Activated CD4-positive, alpha-beta T cell treated with anti-CD3 and anti-CD28 coated beads, Interleukin-2, Interleukin-6, amounts not matched to agents 100 ng/mL and 50 ng/mL, durations not matched to agents 16 hours and 8 hours (primary cell): ENCODE measurements around the gene CDH16.
A peak's percentile ranks its signal among the peaks of the same experiment; 100 is the strongest.
"Not testable (repeated sequence)": the region's sequence is repeated elsewhere in the genome, so short reads cannot be mapped to it uniquely, and the experiment has no call there.

Source experiments
- DNase-seq: peaks from one replicate; pipeline ENCODE4 v3.0.0-alpha.2; 2020

The CDH16 gene, protein sequence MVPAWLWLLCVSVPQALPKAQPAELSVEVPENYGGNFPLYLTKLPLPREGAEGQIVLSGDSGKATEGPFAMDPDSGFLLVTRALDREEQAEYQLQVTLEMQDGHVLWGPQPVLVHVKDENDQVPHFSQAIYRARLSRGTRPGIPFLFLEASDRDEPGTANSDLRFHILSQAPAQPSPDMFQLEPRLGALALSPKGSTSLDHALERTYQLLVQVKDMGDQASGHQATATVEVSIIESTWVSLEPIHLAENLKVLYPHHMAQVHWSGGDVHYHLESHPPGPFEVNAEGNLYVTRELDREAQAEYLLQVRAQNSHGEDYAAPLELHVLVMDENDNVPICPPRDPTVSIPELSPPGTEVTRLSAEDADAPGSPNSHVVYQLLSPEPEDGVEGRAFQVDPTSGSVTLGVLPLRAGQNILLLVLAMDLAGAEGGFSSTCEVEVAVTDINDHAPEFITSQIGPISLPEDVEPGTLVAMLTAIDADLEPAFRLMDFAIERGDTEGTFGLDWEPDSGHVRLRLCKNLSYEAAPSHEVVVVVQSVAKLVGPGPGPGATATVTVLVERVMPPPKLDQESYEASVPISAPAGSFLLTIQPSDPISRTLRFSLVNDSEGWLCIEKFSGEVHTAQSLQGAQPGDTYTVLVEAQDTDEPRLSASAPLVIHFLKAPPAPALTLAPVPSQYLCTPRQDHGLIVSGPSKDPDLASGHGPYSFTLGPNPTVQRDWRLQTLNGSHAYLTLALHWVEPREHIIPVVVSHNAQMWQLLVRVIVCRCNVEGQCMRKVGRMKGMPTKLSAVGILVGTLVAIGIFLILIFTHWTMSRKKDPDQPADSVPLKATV

DNA sequence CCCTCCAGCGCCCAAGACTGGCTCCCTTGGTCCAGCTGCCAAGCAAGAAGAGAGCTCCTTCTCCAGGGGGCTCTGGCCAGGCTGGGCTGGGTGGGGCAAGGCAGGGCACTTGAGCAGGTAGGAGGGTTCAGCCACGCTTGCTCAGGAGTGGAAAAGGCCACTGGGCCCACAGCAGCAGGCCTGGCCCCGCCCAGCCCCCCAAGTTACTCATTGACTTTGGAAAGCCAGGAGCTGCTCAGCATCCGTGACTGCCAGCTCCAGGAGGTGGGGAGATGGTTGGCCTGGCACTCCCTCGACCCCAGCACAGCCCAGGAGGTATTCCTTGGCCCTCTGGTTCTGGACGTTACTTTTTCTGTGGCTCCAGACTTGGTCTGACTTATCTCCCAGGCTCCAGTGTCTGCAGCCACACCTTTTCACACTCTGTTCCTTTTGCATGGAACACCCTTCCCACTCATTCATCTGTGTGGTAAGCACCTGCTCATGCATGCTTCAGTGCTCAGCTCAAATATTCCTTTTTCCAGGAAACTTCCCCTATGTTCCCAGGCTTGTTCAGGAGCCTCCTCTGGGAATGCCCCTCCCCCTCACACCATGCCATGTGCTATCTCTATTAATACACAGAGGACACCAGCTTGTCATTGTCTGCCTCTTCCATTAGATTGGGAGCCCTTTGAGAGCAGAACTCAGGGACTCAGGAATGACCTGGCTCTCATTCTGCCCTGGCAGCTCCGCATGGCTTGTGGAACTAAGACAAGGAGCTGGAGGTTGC lies at the start of gene CDH16:
Gene CDH16, minus strand, starts transcription at position 83 of the 766 bp plus-strand sequence. CDS start 820 bp downstream, outside the sequence.
- no peak for DNase-seq

DNA sequence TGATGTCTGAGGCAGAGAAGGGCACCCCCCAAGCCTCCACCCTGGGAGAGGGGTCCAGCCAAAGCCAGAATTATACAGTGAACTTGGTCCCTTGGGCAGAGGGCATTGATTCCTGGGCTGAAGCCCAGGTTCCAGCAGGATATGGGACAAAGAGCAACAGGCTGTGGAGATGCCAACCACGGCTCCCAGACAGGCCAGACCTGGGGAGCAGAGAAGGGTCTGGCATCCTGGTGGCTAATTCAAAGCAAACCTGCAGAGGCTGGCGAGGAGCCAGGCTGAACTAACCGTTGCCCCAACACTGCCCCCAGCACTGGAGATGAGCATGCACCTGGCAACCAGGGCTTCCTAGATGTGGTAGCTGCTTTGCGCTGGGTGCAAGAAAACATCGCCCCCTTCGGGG lies 45.4 kb upstream of the CDH16 start:
- no peak for DNase-seq

DNA sequence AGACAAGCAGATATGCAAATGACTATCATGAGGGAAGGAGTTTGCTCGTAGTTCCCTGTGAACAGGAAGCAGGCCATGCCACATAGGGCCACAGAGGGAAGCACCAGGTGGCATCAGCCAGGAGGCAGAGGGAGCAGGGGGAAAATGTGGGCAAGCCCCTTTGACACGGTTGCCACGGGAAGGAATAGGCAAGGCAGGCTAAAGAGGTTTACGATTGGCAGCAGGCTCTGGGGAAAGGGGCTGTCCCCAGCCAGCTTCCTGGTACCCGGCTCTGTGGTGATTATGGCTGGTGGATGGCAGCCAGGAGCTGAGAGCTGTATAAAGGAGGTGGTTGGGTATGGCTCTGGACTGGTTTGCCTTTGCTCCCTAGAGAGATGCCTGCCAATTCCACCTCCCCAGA lies 43.2 kb upstream of the CDH16 start:
- peak; percentile 37 for DNase-seq

DNA sequence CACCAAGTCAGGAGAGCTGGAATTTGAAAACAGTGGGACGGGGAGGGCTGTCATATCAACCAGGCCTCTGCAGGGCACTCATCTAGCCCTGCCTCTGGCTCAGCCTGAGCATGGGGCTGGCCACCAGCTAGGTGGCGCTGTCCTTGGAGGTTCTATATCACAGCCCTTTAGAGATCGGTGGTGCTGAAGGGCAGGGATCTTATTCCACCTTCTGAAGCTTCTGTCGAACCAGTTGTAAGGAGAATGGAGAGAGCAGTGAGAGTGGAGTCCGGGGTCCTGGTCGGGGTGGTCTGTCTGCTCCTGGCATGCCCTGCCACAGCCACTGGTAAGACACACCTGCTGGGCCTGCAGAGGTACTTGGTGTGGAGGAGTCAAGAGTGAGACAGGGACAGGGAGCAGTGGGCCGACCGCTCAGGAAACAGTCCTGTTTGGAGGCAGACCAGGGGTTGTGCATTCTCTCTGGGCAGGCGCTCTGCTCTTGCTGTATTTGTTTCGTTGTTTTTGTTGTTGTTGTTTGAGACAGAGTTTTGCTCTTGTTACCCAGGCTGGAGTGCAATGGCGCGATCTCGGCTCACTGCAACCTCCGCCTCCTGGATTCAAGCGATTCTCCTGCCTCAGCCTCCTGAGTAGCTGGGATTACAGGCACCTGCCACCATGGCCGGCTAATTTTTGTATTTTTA lies 42.5 kb upstream of the CDH16 start, which contains the start of gene CES3:
Gene CES3, plus strand, starts transcription at position 202 of the 680 bp plus-strand sequence. Its CDS starts 42 bp downstream, at position 244.
- peak; percentile 85 for DNase-seq

DNA sequence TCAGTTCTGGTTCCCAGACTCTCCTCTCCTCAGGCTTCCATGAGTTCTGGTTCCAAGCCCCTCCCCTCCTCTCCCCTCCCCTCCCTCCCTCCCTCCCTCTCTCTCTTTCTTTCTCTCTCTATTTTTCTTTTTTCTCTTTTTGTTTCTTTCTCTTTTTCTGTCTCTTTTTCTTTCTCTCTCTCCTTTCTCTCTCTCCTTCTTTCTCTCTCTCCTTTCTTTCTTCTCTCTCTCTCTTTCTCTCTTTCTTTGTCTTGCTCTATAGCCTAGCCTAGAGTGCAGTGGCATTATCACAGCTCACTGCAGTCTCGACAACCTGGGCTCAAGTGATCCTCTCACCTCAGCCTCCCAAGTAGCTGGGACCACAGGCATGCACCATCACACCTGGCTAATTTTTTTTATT lies 41.6 kb upstream of the CDH16 start:
- no peak for DNase-seq

DNA sequence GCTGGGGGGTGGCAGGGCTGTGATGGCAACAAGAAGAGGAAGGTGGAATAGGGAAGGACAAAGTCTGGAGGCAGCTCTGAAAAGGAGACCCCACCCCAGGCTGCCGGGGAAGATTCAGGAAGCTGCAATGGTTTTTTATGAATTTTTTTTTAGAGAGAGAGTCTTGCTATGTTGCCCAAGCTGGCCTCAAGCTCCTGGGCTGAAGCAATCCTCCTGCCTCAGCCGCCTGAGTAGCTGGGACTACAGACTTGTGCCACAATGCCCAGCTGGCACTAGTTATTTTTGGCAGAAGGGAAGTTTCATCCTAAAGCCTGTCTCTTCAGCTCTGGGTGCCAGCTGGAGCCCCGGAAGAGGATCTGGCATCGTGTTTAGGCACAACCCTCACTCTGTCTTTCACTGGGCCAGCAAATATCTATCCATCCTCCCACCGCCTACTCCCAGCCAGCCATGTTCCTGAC lies 41.0 kb upstream of the CDH16 start:
- DNase-seq, result no peak

DNA sequence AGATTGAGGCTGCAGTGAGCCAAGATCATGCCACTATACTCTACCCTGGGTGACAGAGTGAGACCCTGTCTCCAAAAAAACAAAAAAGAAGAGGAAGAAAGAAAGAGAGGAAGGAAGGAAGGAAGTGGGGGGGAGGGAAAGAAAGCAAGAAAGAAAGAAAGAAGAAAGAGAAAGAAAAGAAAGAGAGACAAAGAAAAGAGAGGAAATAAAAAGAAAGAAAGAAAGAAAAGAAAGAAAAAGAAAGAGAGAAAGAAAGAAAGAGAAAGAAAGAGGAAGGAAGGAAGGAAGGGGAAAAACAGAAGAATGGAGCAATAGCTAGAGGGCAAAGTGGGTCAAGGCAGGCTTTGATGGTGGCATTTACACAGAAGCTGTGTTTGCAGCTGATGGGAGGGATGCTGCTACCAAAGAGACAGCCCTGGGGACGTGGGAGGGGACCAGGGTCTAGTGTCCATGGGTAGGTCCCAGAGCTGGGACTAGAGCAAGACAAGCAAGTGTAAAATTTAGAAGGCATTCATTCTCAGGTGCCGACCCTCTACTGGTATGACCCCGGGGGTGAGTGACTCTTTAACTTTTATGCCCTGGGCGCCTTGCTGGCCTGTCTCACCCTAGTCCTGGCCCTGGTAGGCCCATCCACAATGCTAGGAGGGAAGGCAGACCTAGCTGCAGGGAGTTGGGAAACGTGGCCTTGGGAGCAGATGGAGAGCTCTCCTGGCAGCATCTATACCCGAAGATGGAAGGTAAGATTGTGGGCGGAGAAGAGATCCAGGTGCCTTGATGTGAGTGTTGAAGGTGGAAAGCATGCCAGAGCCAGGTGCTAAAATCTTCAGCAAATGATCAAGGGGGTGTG lies 40.4 kb upstream of the CDH16 start:
- no peak for DNase-seq

DNA sequence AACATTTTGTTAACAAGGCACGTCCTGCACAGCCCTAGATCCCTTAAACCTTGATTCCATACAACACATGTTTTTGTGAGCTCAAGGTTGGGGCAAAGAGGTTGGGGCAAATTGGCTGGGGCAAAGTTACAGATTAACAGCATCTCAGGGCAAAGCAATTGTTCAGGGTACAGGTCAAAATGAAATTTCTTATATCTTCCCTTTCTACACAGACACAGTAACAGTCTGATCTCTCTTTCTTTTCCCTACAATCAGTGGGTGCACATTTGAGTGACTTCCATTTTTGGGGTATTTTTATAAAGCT lies 37.4 kb upstream of the CDH16 start:
- not testable (repeated sequence) for DNase-seq

DNA sequence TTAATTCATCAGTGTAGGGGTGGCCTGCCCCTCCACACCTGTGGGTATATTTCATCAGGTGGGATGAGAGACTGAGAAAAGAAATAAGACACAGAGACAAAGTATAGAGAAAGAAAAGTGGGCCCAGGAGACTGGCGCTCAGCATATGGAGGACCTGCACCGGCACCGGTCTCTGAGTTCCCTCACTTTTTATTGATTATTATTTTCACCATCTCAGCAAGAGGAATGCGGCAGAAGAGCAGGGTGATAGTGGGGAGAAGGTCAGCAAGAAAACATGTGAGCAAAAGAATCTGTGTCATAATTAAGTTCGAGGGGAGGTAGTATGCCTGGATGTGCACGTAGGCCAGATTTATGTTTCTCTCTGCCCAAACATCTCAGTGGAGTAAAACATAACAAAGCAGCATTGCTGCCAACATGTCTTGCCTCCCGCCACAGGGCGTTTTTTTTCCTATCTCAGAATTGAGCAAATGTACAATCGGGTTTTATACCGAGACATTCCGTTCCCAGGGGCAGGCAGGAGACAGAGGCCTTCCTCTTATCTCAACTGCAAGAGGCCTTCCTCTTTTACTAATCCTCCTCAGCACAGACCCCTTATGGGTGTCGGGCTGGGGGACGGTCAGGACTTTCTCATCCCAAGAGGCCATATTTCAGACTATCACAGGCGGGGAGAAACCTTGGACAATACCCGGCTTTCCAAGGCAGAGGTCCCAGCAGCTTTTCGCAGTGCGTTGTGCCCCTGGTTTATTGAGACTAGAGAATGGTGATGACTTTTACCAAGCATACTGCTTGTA lies 36.9 kb upstream of the CDH16 start:
- not testable (repeated sequence) for DNase-seq

DNA sequence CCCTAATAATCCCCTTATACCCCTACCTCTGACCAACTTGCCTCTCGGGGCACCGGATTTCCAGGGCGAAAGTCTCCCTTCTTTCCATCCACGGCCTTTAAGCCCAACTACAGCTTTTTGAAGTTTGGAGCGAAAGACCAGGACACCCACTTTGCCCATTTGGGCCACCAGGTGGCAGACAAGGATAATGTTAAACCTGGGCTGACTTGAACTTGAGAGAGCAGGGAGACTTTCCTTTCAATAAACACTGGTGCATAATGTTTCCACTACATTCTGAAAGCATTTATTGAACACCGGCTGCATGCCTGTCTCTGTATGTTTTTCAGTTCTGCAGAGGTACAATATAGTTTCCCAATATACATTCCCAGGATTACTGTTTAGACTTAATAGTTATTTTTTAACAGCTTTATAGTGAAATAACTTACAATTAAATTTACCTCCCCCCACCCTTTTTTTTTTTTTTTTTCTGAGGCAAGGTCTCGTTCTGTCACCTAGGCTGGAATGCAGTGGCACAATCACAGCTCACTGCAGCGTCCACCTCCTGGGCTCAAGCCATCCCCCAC lies 35.5 kb upstream of the CDH16 start:
- peak; percentile 88 for DNase-seq

DNA sequence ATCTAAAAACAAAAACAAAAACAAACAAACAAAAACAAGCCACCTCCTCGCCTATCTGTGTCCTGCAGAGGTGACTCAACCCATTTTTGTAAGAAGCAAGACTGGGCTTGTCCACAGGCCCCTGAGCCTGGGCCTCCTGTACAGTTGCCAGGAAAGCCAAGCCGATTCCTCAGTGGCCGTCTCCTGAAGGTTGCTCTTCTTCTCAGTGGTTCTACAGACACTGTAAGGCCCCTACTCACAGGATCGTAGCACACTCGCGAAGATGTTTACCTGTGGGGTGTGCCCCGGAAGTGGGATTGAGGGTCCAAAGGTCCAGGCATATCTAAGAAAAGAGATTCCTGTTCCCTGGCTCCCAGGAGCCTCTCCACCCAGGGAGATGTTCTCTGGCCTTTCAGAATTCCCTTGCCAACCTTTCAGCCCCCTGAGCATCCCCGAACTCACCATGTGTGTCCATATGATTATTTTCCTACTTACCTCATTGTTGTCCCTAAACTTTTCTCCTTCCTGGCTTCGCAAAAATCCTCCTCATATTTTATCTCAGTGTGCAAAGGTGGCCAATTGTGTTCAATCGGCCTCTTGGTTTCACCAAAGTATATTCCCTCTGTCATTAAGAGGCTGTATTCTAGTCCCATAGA lies 34.9 kb upstream of the CDH16 start:
- DNase-seq, result no peak

DNA sequence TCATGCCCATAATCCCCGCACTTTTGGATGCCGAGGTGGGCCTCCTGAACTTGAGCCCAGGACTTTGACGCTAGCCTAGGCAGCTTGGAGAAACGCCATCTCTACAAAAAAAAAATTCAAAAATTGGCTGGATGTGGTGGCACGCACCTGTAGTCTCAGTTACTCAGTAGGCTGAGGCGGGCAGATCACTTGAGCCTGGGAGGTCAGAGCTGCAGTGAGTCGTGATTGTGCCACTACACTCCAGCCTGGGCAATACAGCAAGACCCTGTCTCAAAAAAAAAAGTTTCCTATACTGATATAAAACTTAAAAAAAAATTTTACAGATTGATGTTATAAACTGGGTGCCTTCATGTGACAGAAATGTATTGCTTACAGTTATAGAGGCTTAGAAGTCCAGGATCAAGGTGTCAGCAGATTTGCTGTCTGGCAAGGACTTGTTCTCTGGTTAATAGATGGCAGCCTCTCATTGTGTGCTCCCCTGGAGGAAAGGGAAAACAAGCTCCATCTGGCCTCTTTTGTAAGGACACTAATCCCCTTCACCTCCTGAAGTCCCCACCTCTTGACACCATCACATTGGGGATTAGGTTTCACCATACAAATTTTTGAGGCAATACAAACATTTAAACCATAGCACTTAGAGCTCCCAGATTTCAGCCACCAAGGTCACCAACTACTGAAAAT lies 33.9 kb upstream of the CDH16 start:
- DNase-seq, result no peak

DNA sequence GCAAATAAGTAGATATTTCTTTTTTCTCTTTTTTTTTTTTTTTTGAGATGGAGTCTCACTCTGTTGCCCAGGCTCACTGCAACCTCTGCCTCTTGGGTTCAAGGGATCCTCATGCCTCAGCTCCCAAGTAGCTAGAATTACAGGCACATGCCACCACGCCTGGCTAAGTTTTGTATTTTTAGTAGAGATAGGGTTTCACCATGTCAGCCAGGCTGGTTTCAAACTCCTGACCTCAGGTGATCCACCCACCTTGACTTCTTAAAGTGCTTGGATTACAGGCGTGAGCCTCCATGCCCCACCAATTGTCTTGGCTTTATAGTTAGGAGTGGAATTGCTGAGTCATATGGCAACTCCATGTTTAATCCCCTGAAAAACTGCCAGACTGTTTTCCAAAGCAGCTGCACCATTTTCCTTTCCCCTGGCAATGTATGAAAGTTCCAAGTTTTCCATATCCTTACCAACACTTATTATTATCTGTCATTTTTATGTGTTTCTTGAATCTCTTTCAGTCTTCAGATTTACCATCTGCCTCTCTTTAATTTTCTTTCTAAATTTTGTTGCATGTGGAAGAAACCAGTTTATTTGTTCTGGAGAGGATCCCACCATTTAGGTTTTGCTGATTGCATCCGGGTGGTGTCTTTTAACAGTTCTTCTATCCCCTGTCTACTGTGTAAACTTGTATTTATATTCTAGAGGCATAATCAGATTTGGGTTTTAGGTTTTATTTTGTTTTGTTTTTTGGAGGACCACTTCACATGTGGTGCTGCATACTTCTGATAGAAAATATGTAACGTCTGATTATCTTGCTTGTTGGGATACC lies 32.5 kb upstream of the CDH16 start:
- DNase-seq, result no peak

DNA sequence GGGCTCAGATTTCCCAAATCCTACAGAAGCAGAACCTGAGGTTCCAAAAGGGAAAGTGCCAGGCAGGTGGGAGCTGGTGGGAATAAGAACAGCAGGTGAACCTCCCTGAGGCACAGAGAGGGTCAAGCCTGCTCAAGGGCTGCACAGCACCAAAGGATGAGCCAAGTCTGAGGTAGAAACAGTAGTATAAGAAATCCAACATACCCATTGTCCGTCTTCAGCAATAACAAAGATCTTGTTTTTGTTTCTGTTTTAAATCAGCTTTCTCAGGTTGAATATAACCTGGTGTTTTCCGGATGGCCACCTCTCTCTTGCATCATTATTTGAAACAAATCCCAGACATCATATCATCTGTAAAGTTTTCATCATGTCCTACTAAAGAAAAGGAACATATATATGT lies 31.8 kb upstream of the CDH16 start:
- peak; percentile 51 for DNase-seq

DNA sequence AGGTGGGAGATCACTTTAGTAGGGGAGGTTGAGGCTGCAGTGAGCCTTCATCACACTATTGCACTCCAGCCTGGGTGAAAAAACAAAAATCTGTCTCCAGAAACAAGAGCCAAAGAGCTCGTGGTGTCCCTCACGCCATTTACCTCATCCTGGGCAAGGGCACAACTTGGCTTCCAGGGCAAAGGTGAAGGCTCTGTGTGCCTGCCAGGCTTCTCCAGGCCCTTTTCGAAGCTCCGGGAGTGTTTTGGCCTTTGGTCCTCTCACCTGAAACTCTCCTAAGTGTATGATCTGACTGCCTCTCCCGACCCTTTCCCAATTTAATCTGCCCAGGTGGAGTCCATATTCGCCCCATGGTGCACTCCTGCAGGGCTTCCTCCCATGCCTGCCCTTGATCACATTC lies 30.8 kb upstream of the CDH16 start:
- DNase-seq, result no peak

DNA sequence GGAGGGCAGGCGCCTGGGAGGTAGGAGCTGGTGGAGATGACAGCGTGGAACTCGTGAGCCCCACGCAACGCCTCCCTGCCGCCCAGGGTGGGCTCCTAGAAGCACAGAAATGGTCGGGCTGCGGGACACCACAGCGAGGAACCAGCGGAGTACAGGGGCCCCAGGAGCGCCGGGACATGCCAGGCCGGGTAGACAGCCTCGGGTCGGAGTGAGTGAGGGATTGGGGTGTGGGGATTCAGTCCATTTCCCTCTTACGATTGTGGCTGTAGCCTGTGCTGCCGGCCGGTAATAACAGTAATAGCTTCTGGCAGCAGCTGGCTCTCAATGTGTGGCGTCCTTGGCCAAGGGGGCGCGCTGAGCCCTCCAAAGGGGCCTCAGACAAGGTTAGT lies 30.1 kb upstream of the CDH16 start:
- no peak for DNase-seq

DNA sequence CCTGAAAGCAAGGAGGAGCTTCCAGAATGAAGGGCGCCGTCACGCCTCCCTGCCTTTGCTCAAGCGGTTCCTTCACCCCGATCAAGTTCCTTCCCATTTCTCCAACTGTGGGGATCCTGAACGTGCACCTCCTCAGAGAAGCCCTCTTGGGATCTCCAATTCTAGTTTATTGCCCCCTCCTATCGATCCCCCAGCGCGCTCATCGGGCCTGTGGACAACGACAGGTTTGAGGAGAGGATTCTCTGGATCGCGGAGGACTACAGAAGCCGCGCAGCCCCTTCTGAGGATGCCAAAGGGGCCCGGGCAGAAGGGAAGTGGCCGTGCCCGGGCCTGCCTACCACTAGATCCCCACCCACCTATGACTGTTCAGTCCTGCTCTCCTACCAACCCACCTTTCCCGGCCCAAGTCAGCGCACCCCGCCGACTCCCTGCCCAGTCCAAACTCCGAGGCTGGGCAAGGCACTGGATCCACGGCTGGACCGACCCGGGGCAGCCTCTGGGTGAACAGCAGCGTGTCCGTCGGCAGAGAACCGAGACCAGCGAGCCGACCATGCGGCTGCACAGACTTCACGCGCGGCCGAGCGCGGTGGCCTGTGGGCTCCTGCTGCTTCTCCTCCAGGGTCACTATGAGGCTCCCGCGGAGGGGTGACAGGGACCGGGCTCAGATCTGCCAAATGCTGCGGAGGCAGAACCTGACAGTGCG lies 29.6 kb upstream of the CDH16 start:
- DNase-seq, result no peak
